T-helper 2 cell (primary cell): Measurements from ENCODE around the gene P2RX7.

Source experiments
- DNase-seq, 5 experiments: peaks; one replicate each; pipeline versions ENCODE4 v3.0.0 to v3.0.0-alpha.2; 2012 to 2022

The P2RX7 gene

GRCh38 chr12:121111684-121112083 is 21.0 kb upstream of the P2RX7 start:
- no peak for DNase-seq

- DNase-seq, result no peak
Observed at GRCh38 chr12:121112496-121112895, 20.2 kb upstream of the P2RX7 start.

- DNase-seq, result no peak
Observed at GRCh38 chr12:121113057-121113456, 19.6 kb upstream of the P2RX7 start.

GRCh38 chr12:121114019-121114639 is 18.5 kb upstream of the P2RX7 start:
- no peak for DNase-seq

GRCh38 chr12:121114806-121115205 is 17.9 kb upstream of the P2RX7 start:
- no peak for DNase-seq

- DNase-seq, result no peak
Observed at GRCh38 chr12:121115530-121115929, 17.1 kb upstream of the P2RX7 start.

GRCh38 chr12:121116318-121117225 is 16.1 kb upstream of the P2RX7 start:
- DNase-seq, result no peak

GRCh38 chr12:121117226-121117777 is 15.4 kb upstream of the P2RX7 start:
- DNase-seq, result no peak

- DNase-seq, result no peak
Observed at GRCh38 chr12:121120323-121120722, 12.4 kb upstream of the P2RX7 start.

GRCh38 chr12:121120989-121121755 is 11.5 kb upstream of the P2RX7 start:
- no peak for DNase-seq

- DNase-seq, result no peak
Observed at GRCh38 chr12:121121805-121122204, 10.9 kb upstream of the P2RX7 start.

- DNase-seq, result no peak
Observed at GRCh38 chr12:121123488-121123887, 9.2 kb upstream of the P2RX7 start.

GRCh38 chr12:121124402-121125109 is 8.1 kb upstream of the P2RX7 start:
- peak in 1 of 5 experiments; percentile 73 for DNase-seq

GRCh38 chr12:121127501-121127900 is 5.2 kb upstream of the P2RX7 start:
- no peak for DNase-seq

GRCh38 chr12:121128908-121129810 is 3.5 kb upstream of the P2RX7 start:
- DNase-seq, result peak; percentile 48 to 96 (median 75)

GRCh38 chr12:121129811-121130147 is 2.9 kb upstream of the P2RX7 start:
- DNase-seq, result no peak

GRCh38 chr12:121130866-121131373 is 1.8 kb upstream of the P2RX7 start:
- no peak for DNase-seq

- peak in 1 of 5 experiments; percentile 14 for DNase-seq
Observed at GRCh38 chr12:121131941-121132341, 735 bp upstream of the P2RX7 start.

- DNase-seq, result no peak
Observed at GRCh38 chr12:121133838-121134237, 1.2 kb downstream of the P2RX7 start.

- no peak for DNase-seq
Observed at GRCh38 chr12:121135320-121135719, 2.6 kb downstream of the P2RX7 start.

- DNase-seq, result no peak
Observed at GRCh38 chr12:121137512-121137911, 4.8 kb downstream of the P2RX7 start.
